GM19452 (cell line): Measurements from ENCODE around the gene PAK2.
"Not testable (repeated sequence)": the region's sequence is repeated elsewhere in the genome, so short reads cannot be mapped to it uniquely, and the experiment has no call there.

ENCODE experiments used
- ATAC-seq: cut with Tn5 transposase; IDR thresholded peaks from one replicate; pipeline ENCODE4 v1.9.1; 2021; ENCODE audit not compliant: unreplicated experiment

Gene PAK2

GRCh38 chr3:196736670-196737374, 2.8 kb upstream of the PAK2 start:
- ATAC-seq: no peak

GRCh38 chr3:196737655-196738054, 2.0 kb upstream of the PAK2 start:
- ATAC-seq: no peak

GRCh38 chr3:196740481-196741248, 1.0 kb downstream of the PAK2 start:
- no peak for ATAC-seq

GRCh38 chr3:196741249-196741889, 1.7 kb downstream of the PAK2 start:
- ATAC-seq: no peak

GRCh38 chr3:196743569-196743968, 3.9 kb downstream of the PAK2 start:
- not testable (repeated sequence) for ATAC-seq

- ATAC-seq: no peak
Measured at GRCh38 chr3:196749125-196749524, 9.5 kb downstream of the PAK2 start.

GRCh38 chr3:196753201-196753600, 13.5 kb downstream of the PAK2 start:
- ATAC-seq: no peak

- no peak for ATAC-seq
Measured at GRCh38 chr3:196754091-196754981, 14.7 kb downstream of the PAK2 start.

- ATAC-seq: no peak
Measured at GRCh38 chr3:196756732-196757131, 17.1 kb downstream of the PAK2 start.

GRCh38 chr3:196757876-196758739, 18.5 kb downstream of the PAK2 start:
- ATAC-seq: no peak

GRCh38 chr3:196763179-196763578, 23.5 kb downstream of the PAK2 start:
- no peak for ATAC-seq

GRCh38 chr3:196765454-196765853, 25.8 kb downstream of the PAK2 start:
- no peak for ATAC-seq

GRCh38 chr3:196771067-196771466, 31.4 kb downstream of the PAK2 start:
- ATAC-seq: no peak

- no peak for ATAC-seq
Measured at GRCh38 chr3:196772102-196772501, 32.4 kb downstream of the PAK2 start.

GRCh38 chr3:196772897-196773296, 33.2 kb downstream of the PAK2 start:
- no peak for ATAC-seq

- ATAC-seq: no peak
Measured at GRCh38 chr3:196774191-196774820, 34.6 kb downstream of the PAK2 start.

- ATAC-seq: no peak
Measured at GRCh38 chr3:196774848-196775422, 35.3 kb downstream of the PAK2 start.

GRCh38 chr3:196775938-196776337, 36.3 kb downstream of the PAK2 start:
- no peak for ATAC-seq

- no peak for ATAC-seq
Measured at GRCh38 chr3:196777836-196778235, 38.2 kb downstream of the PAK2 start.
